HFF-Myc (cell line): ENCODE results near the gene CDK9.
"Not testable (repeated sequence)": the region's sequence is repeated elsewhere in the genome, so short reads cannot be mapped to it uniquely, and the experiment has no call there.

Experiments
- DNase-seq: peaks from one replicate; pipeline ENCODE4 v3.0.0-alpha.2; 2011; ENCODE audit warnings: low read depth; ENCODE audit errors: extremely low read depth
- H3K4me3 ChIP-seq: replicated peaks from 2 replicates; pipeline ENCODE4 v1.5.1; 2011; ENCODE audit warnings: low read depth, mild to moderate bottlenecking, control low read depth, low read length
- TF ChIP-seq, protein P1 (sequence below): IDR thresholded peaks from 2 replicates; pipeline ENCODE4 v1.5.1; 2012; ENCODE audit warnings: mild to moderate bottlenecking, low read depth, low read length, control low read depth; ENCODE audit errors: missing control alignments

CDK9 gene

DNA sequence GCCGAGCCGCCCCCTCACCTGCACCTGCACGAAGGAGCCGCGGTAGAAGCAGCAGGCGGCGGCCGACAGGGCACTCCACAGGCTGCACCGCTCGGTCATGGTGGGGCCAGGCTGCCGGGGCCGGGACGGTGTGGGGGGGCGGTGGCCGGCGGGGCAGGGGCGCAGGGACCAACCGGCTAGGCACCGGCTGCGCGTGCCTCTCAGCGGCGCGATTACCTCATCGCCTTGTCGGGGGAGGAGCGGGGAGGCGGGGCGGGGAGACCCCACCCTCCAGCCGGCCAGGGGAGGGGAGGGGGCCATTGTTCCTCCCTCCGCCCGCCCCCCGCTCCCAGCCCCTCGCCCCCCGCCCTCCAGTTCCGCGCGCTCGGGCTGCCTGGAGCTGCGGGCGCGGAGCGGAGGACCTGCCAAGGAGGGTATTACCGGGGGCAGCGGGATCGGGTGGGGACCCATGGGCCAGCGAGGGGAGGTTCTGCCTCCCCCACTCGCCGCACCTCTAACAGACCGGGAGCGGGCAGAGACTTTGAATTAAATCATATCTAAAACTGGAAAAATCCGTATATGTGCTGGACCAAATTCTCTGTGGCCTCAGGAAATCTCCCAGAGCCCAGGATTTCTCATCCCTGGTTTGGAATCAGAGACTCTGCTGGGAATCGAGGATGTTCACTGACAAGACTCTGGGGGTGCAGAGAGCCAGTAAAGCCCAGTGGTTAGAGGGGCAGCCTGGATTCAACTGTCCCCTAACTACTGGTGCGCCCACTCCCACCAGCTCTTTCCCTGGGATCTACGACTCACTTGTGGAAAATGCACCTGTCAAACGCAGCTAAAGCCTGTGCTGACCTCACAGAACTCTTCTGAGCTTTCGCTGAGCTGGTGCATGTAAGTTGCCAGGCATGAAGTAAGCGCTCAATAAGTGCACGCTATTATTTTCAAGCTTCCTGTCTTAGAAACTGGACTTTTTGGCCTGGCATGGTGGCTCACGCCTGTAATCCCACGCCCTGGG lies 30.5 kb upstream of the CDK9 start:
- H3K4me3 ChIP-seq: no peak overlapping the region
- no peak for DNase-seq
- TF ChIP-seq, protein P1, sequence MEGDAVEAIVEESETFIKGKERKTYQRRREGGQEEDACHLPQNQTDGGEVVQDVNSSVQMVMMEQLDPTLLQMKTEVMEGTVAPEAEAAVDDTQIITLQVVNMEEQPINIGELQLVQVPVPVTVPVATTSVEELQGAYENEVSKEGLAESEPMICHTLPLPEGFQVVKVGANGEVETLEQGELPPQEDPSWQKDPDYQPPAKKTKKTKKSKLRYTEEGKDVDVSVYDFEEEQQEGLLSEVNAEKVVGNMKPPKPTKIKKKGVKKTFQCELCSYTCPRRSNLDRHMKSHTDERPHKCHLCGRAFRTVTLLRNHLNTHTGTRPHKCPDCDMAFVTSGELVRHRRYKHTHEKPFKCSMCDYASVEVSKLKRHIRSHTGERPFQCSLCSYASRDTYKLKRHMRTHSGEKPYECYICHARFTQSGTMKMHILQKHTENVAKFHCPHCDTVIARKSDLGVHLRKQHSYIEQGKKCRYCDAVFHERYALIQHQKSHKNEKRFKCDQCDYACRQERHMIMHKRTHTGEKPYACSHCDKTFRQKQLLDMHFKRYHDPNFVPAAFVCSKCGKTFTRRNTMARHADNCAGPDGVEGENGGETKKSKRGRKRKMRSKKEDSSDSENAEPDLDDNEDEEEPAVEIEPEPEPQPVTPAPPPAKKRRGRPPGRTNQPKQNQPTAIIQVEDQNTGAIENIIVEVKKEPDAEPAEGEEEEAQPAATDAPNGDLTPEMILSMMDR: no peak

DNA sequence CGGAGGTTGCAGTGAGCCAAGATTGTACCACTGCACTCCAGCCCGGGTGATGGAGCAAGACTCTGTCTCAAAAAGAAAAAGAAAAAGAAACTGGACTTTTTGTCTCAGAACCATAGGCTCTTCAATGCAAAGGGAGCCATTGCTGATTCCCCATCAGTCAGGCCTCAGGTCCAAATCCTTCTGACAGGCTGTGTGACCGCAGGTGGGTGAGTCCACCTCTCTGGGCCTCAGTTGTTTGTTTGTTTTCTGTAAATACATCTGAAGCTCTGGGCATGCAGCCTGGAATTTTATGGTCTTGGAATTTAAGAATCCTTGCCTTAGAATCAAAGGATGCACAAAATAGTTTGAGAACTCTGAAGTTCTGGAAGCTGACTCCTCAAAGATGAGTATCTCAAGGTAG lies 29.6 kb upstream of the CDK9 start:
- H3K4me3 ChIP-seq: no peak overlapping the region
- DNase-seq: no peak
- TF ChIP-seq, protein P1: no peak

DNA sequence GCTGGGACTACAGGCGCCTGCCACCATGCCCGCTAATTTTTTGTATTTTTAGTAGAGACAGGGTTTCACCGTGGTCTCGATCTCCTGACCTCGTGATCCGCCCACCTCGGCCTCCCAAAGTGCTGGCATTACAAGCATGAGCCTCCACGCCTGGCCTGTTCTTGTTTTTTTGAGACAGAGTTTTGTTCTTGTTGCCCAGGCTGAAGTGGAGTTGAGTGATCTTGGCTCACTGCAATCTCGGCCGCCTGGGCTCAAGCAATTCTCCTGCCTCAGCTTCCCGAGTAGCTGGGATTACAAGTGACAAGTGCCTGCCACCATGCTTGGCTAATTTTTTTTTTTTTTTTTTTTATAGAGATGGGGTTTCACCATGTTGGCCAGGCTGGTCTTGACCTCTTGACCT lies 29.1 kb upstream of the CDK9 start:
- not testable (repeated sequence) for DNase-seq

DNA sequence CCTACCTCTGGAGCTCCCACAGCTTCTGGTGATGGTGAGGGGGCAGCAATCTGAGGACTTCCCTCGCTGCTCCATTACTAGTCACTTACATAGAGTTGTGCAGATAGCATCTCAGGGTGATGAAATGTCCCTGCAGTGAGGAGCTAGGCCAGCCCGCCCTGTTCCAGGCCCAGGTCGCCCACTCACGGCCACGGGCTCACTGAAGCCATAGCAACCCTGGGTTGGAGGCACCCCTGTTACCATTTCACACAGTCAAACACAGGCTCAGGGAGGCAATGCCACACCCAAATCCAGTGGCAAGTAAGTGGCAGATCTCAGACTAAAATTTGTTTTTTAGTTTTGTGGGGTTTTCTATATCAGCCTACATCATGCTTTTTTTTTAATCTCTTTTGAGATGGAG lies 27.0 kb upstream of the CDK9 start:
- no peak for DNase-seq
- TF ChIP-seq, protein P1: no peak

More for the DNA sequence above, 29.1 kb upstream of the CDK9 start:
- not testable (repeated sequence) for H3K4me3 ChIP-seq

DNA sequence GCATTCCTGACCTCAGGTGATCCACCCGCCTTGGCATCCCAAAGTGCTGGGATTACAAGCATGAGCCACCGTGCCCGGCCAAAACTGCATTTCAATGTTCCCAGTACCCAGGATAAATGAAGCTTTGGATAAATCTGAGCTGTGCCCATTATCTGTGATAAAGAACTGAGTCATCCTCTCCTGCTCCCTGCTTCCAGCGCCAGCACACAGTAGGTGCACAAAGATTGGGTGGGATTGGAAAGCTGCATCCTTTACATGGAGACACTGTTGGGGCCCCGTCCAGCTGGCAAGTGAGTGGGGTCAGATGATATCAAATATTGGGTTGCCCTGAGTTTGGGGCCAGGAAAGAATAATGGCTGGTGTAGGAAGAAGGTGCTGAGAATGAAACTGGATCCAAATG lies 24.8 kb upstream of the CDK9 start:
- no peak overlapping the region for H3K4me3 ChIP-seq
- TF ChIP-seq, protein P1: no peak
- no peak for DNase-seq

More for the DNA sequence above, 27.0 kb upstream of the CDK9 start:
- no peak overlapping the region for H3K4me3 ChIP-seq

DNA sequence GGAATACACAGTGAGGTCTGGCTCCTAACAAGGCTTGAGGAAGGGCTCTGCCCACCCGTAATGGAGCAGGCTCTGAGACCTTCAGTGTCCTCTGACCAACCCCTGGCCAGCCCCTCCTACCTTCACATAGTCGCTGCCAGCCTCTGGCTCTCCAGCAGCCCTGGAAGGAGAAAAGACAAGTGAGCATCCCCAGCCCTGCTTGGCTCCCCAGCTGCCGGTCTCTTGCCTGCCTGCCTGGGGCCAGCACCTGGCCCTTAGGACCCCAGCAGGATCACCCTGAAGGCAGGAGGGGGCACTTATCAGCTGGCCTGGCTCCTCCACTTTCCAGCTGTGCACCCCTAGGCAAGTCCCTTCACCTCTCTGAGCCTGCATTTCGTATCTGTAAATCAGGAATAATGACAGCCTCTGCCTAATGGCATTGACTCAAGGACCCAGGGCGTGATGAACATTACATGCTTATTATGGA lies 24.3 kb upstream of the CDK9 start:
- TF ChIP-seq, protein P1: no peak
- no peak overlapping the region for H3K4me3 ChIP-seq
- no peak for DNase-seq

DNA sequence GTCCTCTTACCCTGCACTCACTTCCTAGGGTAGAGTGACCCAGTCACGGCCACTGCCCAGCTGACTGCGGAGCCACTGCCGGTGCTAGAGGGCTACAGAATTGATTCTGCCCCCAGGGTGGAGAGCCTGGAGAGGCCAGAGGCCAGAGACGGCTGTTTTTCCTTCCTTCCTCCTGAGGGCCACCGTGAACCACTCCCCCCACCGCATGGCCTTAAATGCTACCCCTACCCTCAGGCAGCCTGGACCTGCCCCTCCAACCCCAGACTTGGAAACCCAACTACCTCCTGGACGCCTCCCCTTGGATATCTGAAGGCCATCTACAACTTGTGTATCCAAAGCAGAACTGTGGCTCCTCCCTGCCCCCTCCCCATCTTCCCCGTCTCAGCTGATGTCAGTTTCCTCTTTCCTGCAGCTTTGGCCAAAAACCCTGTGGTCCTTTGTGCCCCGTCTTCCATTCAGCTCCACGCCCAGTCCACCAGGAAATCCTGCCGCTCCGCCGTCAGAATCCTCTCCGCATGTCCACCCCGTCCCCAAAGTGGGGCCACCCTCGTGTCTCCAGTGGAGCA lies 23.6 kb upstream of the CDK9 start:
- TF ChIP-seq, protein P1: no peak
- no peak for DNase-seq

More for the DNA sequence above, 23.6 kb upstream of the CDK9 start:
- no peak overlapping the region for H3K4me3 ChIP-seq
